SH-SY5Y (cell line): ENCODE data around the gene ZBTB7C.

Experiments
- GATA2 ChIP-seq: IDR thresholded peaks from 2 replicates; pipeline ENCODE4 v1.6.1; 2011; ENCODE audit warnings: mild to moderate bottlenecking, low read depth, low read length
- GATA3 ChIP-seq: IDR thresholded peaks from 2 replicates; pipeline ENCODE4 v1.6.1; 2011; ENCODE audit warnings: low read depth, mild to moderate bottlenecking, low read length, moderate library complexity

The ZBTB7C gene

DNA sequence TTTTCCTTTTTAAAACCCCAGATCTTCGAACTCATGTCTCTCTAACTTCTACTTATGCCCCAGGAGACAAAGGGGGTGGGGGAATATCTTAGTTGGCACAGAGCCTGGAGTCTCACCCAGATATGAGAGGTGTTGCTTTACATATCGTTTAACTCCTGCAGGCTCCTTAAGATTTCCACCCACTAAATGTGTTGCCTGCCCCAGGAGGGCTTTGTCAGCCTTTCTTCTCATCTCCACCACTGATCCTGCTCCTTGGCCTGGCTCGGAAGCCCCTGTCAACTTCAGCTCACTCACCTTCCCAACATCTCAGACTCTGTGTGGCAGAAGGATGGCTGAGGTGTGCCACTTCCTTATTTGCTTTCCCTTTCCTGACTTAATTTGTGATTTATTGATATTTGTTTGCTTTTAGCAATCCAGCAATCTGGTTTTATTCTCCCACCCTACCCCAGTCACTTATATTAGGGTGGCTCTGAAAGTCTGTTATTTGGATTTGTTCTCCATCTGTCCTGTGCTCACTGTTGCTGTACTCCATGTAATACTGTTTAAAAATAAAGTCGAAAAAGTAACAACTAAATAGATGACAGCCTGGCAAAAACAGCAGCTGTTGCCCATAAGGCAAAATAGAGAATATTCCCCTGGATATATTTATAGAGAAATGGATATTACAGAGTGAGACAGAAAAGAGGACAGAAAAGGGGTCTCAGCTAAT is 200.6 kb downstream of the ZBTB7C start:
- TF ChIP-seq GATA3 (no peak), GATA2 (no peak)

DNA sequence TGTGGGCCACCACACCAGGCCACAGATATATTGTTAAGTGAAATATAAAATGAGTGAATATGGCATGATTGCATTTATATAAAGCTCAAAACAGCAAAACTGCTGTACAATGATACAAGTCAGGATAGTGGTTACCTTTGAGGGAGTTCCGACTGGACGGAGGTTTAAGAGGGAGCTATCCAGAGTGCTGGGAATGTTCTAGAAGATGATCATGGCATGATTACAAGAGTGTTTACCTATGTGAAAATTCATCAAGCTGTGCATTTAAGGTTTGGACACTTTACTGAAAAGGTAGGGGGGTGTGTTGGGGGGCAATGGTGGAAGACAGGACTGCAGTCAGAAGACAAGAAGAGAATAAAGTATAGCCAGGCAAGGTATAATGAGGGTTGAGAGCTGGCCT is 201.4 kb downstream of the ZBTB7C start:
- TF ChIP-seq GATA3 = no peak
- no peak for TF ChIP-seq GATA2

- no peak for TF ChIP-seq GATA2
- TF ChIP-seq GATA3 = no peak
These were observed 202.3 kb downstream of the ZBTB7C start for GRCh38 chr18:48206887-48207286.

DNA sequence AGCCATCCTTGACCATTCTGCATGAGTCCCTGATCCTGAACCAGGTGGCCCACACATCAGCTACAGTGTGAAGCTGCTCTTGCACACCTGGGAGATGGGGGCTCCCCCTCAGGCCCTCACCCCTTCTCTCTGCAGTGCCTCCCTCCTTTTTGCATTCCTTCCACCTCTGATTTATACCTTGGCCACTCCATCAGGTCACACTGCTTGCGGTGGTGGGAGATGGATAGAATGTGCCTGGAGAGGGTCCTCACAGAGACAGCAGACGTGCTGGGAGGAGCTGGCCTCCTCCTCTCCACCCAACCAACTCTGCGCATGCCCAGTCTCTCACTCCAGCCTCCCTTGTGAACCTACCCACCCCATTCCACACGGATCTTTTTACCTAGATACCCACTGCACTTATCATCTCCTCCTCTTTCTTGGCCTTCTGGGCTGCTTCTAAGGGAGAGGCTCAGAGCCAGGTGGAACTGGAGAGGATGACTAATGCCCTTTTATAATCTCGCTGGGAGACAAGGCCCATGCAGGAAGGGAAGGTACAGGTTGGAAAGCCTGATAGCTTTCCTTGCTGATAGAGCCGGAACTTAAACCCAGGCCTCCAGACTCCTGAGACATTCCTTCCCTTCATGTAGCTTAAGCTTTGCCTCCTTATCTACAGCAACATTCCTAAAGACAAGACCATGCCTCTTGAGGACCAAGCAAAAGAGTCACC is 205.1 kb downstream of the ZBTB7C start:
- TF ChIP-seq GATA3 (no peak), GATA2 (no peak)

GRCh38 chr18:48203288-48203945 is 205.8 kb downstream of the ZBTB7C start:
- TF ChIP-seq GATA3 = no peak
- no peak for TF ChIP-seq GATA2

DNA sequence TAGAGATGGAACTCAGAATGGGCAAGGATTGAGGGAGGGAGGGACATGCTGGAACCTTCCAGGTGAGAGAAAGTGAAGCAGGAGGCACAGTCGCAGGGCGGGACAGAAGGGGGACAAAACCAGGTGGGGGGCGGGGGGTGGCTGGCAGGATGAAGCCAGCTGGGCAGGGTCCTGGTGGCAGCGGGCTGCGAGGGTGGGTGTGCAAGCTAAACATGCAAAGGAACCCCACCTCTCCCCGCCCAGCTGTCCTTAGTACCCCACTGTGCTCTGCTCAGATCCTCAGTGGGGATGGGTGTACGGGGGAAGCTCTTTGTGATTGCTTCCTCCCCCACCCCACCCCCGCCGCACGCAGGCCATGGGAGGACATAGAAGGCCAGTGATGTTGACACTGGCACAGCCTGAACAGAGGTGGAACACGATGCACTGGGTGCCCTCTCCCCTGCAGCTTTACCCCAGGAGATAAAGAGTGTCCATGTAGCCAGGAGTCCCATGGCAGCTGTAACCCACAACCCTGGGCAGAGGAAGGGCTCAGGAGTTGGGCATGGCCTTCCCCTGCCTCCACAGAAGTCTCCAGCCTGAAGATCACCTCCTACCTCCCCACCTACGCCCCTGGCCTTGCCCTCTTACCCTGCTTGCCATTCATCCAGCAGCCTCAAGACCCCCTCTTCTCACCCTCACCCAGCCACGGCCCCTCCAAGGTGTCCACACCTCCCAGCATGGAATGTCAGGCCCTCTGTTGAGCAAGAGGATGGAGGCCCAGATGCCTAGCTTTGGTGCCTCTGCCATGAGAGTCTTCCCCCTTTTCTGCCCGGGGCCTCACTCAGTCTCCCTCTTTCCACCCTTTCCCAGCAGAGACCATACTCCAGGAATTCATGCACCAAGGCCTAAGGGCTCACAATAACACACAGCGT is 206.6 kb downstream of the ZBTB7C start:
- TF ChIP-seq GATA2 (no peak), GATA3 (no peak)

GRCh38 chr18:48202006-48202348 is 207.2 kb downstream of the ZBTB7C start:
- TF ChIP-seq GATA3 = no peak
- TF ChIP-seq GATA2 = no peak

DNA sequence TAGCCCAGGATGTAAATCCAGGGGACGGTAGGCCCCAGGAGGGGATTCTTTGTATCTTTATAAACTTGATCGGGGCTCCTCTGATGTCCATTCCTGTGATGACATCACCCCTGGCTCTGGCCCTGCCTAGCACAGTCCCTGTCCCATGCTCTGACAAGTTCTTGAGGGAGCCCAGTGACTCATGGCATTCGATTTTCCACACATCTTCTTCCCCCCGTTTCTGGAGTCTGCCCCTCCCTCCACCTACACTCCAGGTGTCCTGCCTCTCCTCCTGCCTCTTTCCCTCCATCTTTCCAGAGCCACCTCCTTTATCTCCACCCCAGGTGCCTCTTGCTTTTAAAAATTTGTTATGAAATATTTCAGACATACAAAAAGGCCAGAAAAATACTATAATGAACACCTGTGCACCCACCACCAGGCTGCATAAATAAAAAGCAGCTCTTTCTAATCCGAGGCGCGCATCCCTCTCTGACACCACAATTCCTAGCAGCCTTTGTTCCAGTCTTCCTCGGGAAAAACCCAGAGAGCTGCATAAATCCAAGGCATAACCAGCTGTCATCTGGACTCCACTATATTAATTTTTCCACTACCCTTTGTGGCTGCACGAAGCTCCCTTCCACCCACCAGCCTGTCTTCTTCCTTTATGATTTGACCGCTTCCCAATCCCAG is 207.7 kb downstream of the ZBTB7C start:
- TF ChIP-seq GATA2 = no peak
- TF ChIP-seq GATA3 = no peak

- TF ChIP-seq GATA2 = no peak
- TF ChIP-seq GATA3 = no peak
These were observed 208.4 kb downstream of the ZBTB7C start for GRCh38 chr18:48200631-48201336.

DNA sequence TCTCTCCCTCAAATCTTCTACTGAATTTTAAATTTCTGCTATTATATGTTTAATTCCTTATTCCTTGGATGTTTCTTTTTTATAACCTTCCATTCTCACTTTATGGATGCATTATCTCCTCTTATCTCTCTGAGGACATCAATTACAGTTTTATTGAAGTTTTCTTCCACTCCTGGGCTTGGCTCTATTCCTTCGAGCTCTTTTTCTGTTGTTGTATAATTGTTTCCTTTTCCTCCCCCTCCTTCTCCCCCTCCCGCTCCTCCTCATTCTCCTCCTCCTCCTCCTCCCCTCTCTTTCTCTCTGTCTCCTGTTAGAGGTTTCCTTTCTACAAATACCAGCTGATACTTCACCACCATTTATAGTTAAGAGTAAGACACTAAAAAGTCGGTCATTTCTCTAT is 209.8 kb downstream of the ZBTB7C start:
- no peak for TF ChIP-seq GATA3
- no peak for TF ChIP-seq GATA2

DNA sequence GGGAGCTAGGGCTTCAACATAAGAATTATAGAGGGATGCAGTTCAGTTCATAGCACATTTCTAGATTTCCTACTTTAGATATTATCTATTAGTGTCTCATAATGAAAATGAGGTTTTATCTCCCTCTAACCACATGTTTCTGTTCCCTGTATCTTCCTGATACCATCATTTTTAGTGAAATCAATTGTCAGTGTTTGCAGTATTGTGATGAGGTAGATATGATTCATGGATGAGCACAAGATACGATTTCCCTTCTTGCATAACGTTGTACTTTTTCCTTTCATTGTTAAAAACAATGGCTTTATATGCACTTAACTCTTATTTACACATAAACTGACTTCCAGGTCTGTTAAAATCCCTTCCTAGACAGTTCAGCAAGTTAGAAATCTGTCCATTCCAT is 211.4 kb downstream of the ZBTB7C start:
- no peak for TF ChIP-seq GATA2
- TF ChIP-seq GATA3 = peak; percentile 71

DNA sequence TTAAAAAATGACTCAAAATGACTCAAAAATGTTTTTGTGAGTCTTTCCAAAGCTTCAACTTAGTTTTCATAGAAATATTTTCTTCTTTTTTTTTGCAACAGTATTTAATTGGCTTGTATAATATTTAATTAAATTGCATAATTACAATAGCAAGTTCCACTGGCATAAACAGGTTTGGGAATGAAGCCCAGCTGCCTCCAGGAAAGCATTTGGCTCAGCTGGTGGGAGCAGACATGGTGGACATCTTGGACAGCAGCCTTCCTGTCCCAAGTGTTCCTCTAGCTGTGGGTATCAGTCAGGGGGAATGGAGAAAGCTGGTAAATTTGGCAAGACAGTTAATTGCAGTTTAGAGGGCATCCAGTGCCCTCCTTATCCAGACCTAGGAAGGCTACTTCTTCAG is 213.4 kb downstream of the ZBTB7C start:
- no peak for TF ChIP-seq GATA3
- TF ChIP-seq GATA2 = no peak
